ENCODE results near the gene RELB. TPM values are rescaled to one million over a fixed set of nuclear protein-coding genes. Genes with fewer than 3 reads are reported as not detected.

Gene RELB
- total and polyA plus RNA-seq, 9 of the 15 experiments (the other 6 are each of a cell fraction or from before 2014, with no cell fraction given): 0.15 to 1.1 (median 0.28) TPM; not detected in 2

GRCh38 chr19:44959691-44960090 lies 41.6 kb upstream of the RELB start (continued):
- TF ChIP-seq SRSF3 (IDR thresholded peaks at IDR 0.05; ENCODE audit: insufficient read depth, low read length): no peak
- no peak for TF ChIP-seq CTCFL (IDR thresholded peaks at IDR 0.05; ENCODE audit: borderline replicate concordance, insufficient read depth, low read depth, low read length, poor library complexity, severe bottlenecking)
- no peak for TF ChIP-seq BRCA1 (IDR thresholded peaks at IDR 0.05)
- no peak for TF ChIP-seq BRCA1 (CRISPR knock-in tag; IDR thresholded peaks at IDR 0.05)
- TF ChIP-seq HDAC8 (tag; IDR thresholded peaks at IDR 0.05): no peak
- TF ChIP-seq SFPQ (IDR thresholded peaks at IDR 0.05; ENCODE audit: low read depth, low read length): no peak
- no peak for TF ChIP-seq ELK1 (CRISPR knock-in tag; IDR thresholded peaks at IDR 0.05)

Data from K562 (cell line).